Ectodermal cell (in vitro differentiated cells): ENCODE data around the gene RIOK1.

ENCODE experiments used
- H3K27ac ChIP-seq: 2 replicates; pipeline ENCODE4 v1.7.0; 2013; ENCODE audit warnings: mild to moderate bottlenecking, low read depth, low read length; ENCODE audit not compliant: insufficient read depth, poor library complexity, severe bottlenecking
- H3K27me3 ChIP-seq: 2 replicates; pipeline ENCODE4 v1.7.0; 2013; ENCODE audit warnings: mild to moderate bottlenecking, low read length; ENCODE audit not compliant: insufficient read depth, control insufficient read depth, poor library complexity, severe bottlenecking
- H3K36me3 ChIP-seq: one replicate; pipeline ENCODE4 v1.7.0; 2013; ENCODE audit warnings: low read length; ENCODE audit not compliant: control insufficient read depth, insufficient read depth
- H3K4me1 ChIP-seq: one replicate; pipeline ENCODE4 v1.7.0; 2013; ENCODE audit warnings: low read length; ENCODE audit not compliant: control insufficient read depth, insufficient read depth
- H3K4me3 ChIP-seq: 2 replicates; pipeline ENCODE4 v1.7.0; 2013; ENCODE audit warnings: low read depth, low read length, control low read depth; ENCODE audit not compliant: insufficient read depth
- H3K9me3 ChIP-seq: 2 replicates; pipeline ENCODE4 v1.7.0; 2013; ENCODE audit warnings: mild to moderate bottlenecking, low read length, moderate library complexity; ENCODE audit not compliant: control insufficient read depth
- WGBS, 2 experiments: methylation state at CpG; one replicate each; pipeline ENCODE4 v1.1.7; 2013; ENCODE audit warnings: missing lambda C conversion rate in 2 of 2; 5-methylcytosine and 5-hydroxymethylcytosine counted together

RIOK1 gene

GRCh38 chr6:7373739-7374138, 15.9 kb upstream of the RIOK1 start:
- WGBS, 2 experiments: 87 to 92% methylated on average over 3 of the region's 3 CpGs
- no peaks in the 10 kb centered on the region for H3K27me3 ChIP-seq
- H3K9me3 ChIP-seq: no peaks in the 10 kb centered on the region
- H3K4me1 ChIP-seq: no peaks in the 10 kb centered on the region
- no peak overlapping the region for H3K27ac ChIP-seq
- H3K36me3 ChIP-seq: no peaks in the 10 kb centered on the region
- no peak overlapping the region for H3K4me3 ChIP-seq

GRCh38 chr6:7377961-7378360, 11.6 kb upstream of the RIOK1 start:
- Histone ChIP-seq H3K27me3 (no peaks in the 10 kb centered on the region), H3K4me1 (no peaks in the 10 kb centered on the region), H3K36me3 (no peaks in the 10 kb centered on the region), H3K9me3 (no peaks in the 10 kb centered on the region), H3K27ac (no peak overlapping the region), H3K4me3 (no peak overlapping the region)
- WGBS, 2 experiments: 96 to 100% methylated on average over 1 of the region's 1 CpG

- no peak overlapping the region for H3K4me3 ChIP-seq
- H3K9me3 ChIP-seq: no peaks in the 10 kb centered on the region
- WGBS, 2 experiments: 83 to 87% methylated on average over 3 of the region's 4 CpGs
Measured at GRCh38 chr6:7378740-7379139, 10.9 kb upstream of the RIOK1 start.

GRCh38 chr6:7381092-7381491, 8.5 kb upstream of the RIOK1 start:
- no peaks in the 10 kb centered on the region for H3K9me3 ChIP-seq
- no peak overlapping the region for H3K27ac ChIP-seq
- no peak overlapping the region for H3K4me3 ChIP-seq
- no peaks in the 10 kb centered on the region for H3K36me3 ChIP-seq
- WGBS, 2 experiments: 81 to 82% methylated on average over 1 of the region's 1 CpG
- H3K27me3 ChIP-seq: no peaks in the 10 kb centered on the region
- H3K4me1 ChIP-seq: no peaks in the 10 kb centered on the region

More at GRCh38 chr6:7378740-7379139, 10.9 kb upstream of the RIOK1 start:
- Histone ChIP-seq H3K36me3 (no peaks in the 10 kb centered on the region), H3K27ac (no peak overlapping the region), H3K4me1 (no peaks in the 10 kb centered on the region), H3K27me3 (no peaks in the 10 kb centered on the region)

- Histone ChIP-seq H3K36me3 (no peaks in the 10 kb centered on the region), H3K4me3 (peak overlapping the region; percentile 97), H3K27ac (peak overlapping the region; percentile 88), H3K9me3 (no peaks in the 10 kb centered on the region), H3K4me1 (peaks cover 10% of the 10 kb centered on the region), H3K27me3 (no peaks in the 10 kb centered on the region)
- WGBS, 2 experiments: 0 to 1% methylated on average over 11 of the region's 11 CpGs
Measured at GRCh38 chr6:7389162-7389450, 502 bp upstream of the RIOK1 start.

- Histone ChIP-seq H3K9me3 (no peaks in the 10 kb centered on the region), H3K27ac (no peak overlapping the region), H3K4me3 (peak overlapping the region; percentile 97), H3K4me1 (peaks cover 10% of the 10 kb centered on the region), H3K36me3 (no peaks in the 10 kb centered on the region), H3K27me3 (no peaks in the 10 kb centered on the region)
- WGBS, 2 experiments: 5 to 6% methylated on average over 14 of the region's 14 CpGs
Measured at GRCh38 chr6:7390226-7390878, 744 bp downstream of the RIOK1 start.

- H3K4me3 ChIP-seq: no peak overlapping the region
- H3K9me3 ChIP-seq: no peaks in the 10 kb centered on the region
- H3K4me1 ChIP-seq: peaks cover 10% of the 10 kb centered on the region
- H3K36me3 ChIP-seq: no peaks in the 10 kb centered on the region
- no peak overlapping the region for H3K27ac ChIP-seq
- WGBS, 2 experiments: 93 to 94% methylated on average over 4 of the region's 4 CpGs
- no peaks in the 10 kb centered on the region for H3K27me3 ChIP-seq
Measured at GRCh38 chr6:7391151-7391550, 1.5 kb downstream of the RIOK1 start.

GRCh38 chr6:7392402-7392801, 2.8 kb downstream of the RIOK1 start:
- 89 to 93% methylated on average over 6 of the region's 6 CpGs for WGBS, 2 experiments
- H3K4me3 ChIP-seq: no peak overlapping the region
- peaks cover 10% of the 10 kb centered on the region for H3K4me1 ChIP-seq
- H3K9me3 ChIP-seq: no peaks in the 10 kb centered on the region
- no peaks in the 10 kb centered on the region for H3K27me3 ChIP-seq
- H3K36me3 ChIP-seq: no peaks in the 10 kb centered on the region
- no peak overlapping the region for H3K27ac ChIP-seq

- H3K4me3 ChIP-seq: no peak overlapping the region
- H3K27ac ChIP-seq: no peak overlapping the region
- 89 to 99% methylated on average over 3 of the region's 3 CpGs for WGBS, 2 experiments
- no peaks in the 10 kb centered on the region for H3K4me1 ChIP-seq
- H3K27me3 ChIP-seq: no peaks in the 10 kb centered on the region
- H3K9me3 ChIP-seq: no peaks in the 10 kb centered on the region
- peaks cover 26% of the 10 kb centered on the region for H3K36me3 ChIP-seq
Measured at GRCh38 chr6:7401075-7401474, 11.5 kb downstream of the RIOK1 start.

GRCh38 chr6:7402716-7403115, 13.1 kb downstream of the RIOK1 start:
- Histone ChIP-seq H3K9me3 (no peaks in the 10 kb centered on the region), H3K27me3 (no peaks in the 10 kb centered on the region), H3K27ac (no peak overlapping the region), H3K4me1 (no peaks in the 10 kb centered on the region), H3K4me3 (no peak overlapping the region), H3K36me3 (peaks cover 31% of the 10 kb centered on the region)
- WGBS, 2 experiments: 95 to 100% methylated on average over 1 of the region's 1 CpG

GRCh38 chr6:7404546-7404945, 14.9 kb downstream of the RIOK1 start:
- Histone ChIP-seq H3K36me3 (peaks cover 31% of the 10 kb centered on the region), H3K9me3 (no peaks in the 10 kb centered on the region), H3K27ac (no peak overlapping the region), H3K4me3 (no peak overlapping the region), H3K27me3 (no peaks in the 10 kb centered on the region), H3K4me1 (no peaks in the 10 kb centered on the region)
- 96 to 100% methylated on average over 4 to 5 of the region's 5 CpGs for WGBS, 2 experiments
